Measurements from ENCODE around the gene CMAS.

The CMAS gene

GRCh38 chr12:22100958-22101748 lies 55.1 kb downstream of the CMAS start:
- no peak for TF ChIP-seq POU2F2 (IDR thresholded peaks at IDR 0.05; ENCODE audit: low read depth, low read length)
- no peak for TF ChIP-seq PAX5 (IDR thresholded peaks at IDR 0.05; ENCODE audit: insufficient read depth, low read length, severe bottlenecking)
- no peak for TF ChIP-seq SPI1 (IDR thresholded peaks at IDR 0.05; ENCODE audit: low read depth, low read length)
- no peak for TF ChIP-seq POLR2A (IDR thresholded peaks at IDR 0.05; ENCODE audit: low read depth, low read length)
- no peak for TF ChIP-seq TAF1 (IDR thresholded peaks at IDR 0.05; ENCODE audit: low read depth, low read length)
- TF ChIP-seq POLR2AphosphoS5 (IDR thresholded peaks at IDR 0.05; ENCODE audit: low read depth, low read length): no peak
- FAIRE-seq: peak; percentile 80
- no peak for DNase-seq (ENCODE audit: insufficient read length, low spot score)

- FAIRE-seq (no peak), DNase-seq (ENCODE audit: insufficient read length, low spot score) (no peak)
- TF ChIP-seq PAX5 (IDR thresholded peaks at IDR 0.05; ENCODE audit: insufficient read depth, low read length, severe bottlenecking): no peak
Measured at GRCh38 chr12:22101749-22102243, 55.8 kb downstream of the CMAS start.

- no peak for FAIRE-seq
Measured at GRCh38 chr12:22103418-22103817, 57.4 kb downstream of the CMAS start.

DNA sequence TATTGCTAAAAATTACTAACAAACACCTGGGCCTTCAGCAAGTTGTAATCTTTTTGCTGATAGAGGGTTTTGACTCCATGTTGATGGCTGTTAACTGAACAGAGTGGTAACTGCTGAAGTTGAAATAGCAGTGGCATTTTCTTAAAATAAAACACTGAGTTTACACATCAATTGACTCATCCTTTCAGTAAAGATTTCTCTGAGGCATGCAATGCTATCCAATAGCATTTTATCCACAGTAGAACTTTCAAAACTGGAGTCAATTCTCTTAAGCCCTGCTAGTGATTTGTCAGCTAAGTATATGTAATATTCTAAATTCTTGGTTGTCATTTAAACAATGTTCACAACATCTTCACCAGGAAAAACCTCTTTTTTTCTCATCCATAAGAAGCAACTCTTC lies 59.5 kb downstream of the CMAS start:
- FAIRE-seq (no peak), DNase-seq (ENCODE audit: insufficient read length, low spot score) (no peak)
- no peak for TF ChIP-seq SPI1 (IDR thresholded peaks at IDR 0.05; ENCODE audit: low read depth, low read length)
- TF ChIP-seq POLR2AphosphoS5 (IDR thresholded peaks at IDR 0.05; ENCODE audit: low read depth, low read length): no peak
- TF ChIP-seq POLR2A (IDR thresholded peaks at IDR 0.05; ENCODE audit: low read depth, low read length): no peak
- no peak for TF ChIP-seq PAX5 (IDR thresholded peaks at IDR 0.05; ENCODE audit: insufficient read depth, low read length, severe bottlenecking)
- no peak for TF ChIP-seq TAF1 (IDR thresholded peaks at IDR 0.05; ENCODE audit: low read depth, low read length)
- no peak for TF ChIP-seq POU2F2 (IDR thresholded peaks at IDR 0.05; ENCODE audit: low read depth, low read length)

More at GRCh38 chr12:22103418-22103817, 57.4 kb downstream of the CMAS start:
- TF ChIP-seq POU2F2 (IDR thresholded peaks at IDR 0.05; ENCODE audit: low read depth, low read length): no peak
- no peak for TF ChIP-seq POLR2A (IDR thresholded peaks at IDR 0.05; ENCODE audit: low read depth, low read length)
- no peak for TF ChIP-seq POLR2AphosphoS5 (IDR thresholded peaks at IDR 0.05; ENCODE audit: low read depth, low read length)
- TF ChIP-seq SPI1 (IDR thresholded peaks at IDR 0.05; ENCODE audit: low read depth, low read length): peak; percentile 67
- no peak for TF ChIP-seq TAF1 (IDR thresholded peaks at IDR 0.05; ENCODE audit: low read depth, low read length)
- no peak for TF ChIP-seq PAX5 (IDR thresholded peaks at IDR 0.05; ENCODE audit: insufficient read depth, low read length, severe bottlenecking)
- DNase-seq (ENCODE audit: insufficient read length, low spot score): no peak

- TF ChIP-seq PAX5 (IDR thresholded peaks at IDR 0.05; ENCODE audit: insufficient read depth, low read length, severe bottlenecking) (no peak), TAF1 (IDR thresholded peaks at IDR 0.05; ENCODE audit: low read depth, low read length) (no peak), POU2F2 (IDR thresholded peaks at IDR 0.05; ENCODE audit: low read depth, low read length) (no peak)
- no peak for FAIRE-seq
Measured at GRCh38 chr12:22110176-22110575, 64.2 kb downstream of the CMAS start.

More at GRCh38 chr12:22110176-22110575, 64.2 kb downstream of the CMAS start:
- no peak for DNase-seq (ENCODE audit: insufficient read length, low spot score)

Data from GM12891 (cell line).